ENCODE results near the gene GPC5. TPM values are rescaled to one million over a fixed set of nuclear protein-coding genes. Genes with fewer than 3 reads are reported as not detected.

Gene GPC5
- total RNA-seq, 3 donors from 2014 or later: 0.51 to 1.2 TPM; not detected in 1

GRCh38 chr13:92136449-92137155, 738.2 kb downstream of the GPC5 start:
- intact Hi-C loops (cut with DNase I, micrococcal nuclease): no loop called here

GRCh38 chr13:92137520-92137919, 739.1 kb downstream of the GPC5 start:
- TF ChIP-seq, protein P1, sequence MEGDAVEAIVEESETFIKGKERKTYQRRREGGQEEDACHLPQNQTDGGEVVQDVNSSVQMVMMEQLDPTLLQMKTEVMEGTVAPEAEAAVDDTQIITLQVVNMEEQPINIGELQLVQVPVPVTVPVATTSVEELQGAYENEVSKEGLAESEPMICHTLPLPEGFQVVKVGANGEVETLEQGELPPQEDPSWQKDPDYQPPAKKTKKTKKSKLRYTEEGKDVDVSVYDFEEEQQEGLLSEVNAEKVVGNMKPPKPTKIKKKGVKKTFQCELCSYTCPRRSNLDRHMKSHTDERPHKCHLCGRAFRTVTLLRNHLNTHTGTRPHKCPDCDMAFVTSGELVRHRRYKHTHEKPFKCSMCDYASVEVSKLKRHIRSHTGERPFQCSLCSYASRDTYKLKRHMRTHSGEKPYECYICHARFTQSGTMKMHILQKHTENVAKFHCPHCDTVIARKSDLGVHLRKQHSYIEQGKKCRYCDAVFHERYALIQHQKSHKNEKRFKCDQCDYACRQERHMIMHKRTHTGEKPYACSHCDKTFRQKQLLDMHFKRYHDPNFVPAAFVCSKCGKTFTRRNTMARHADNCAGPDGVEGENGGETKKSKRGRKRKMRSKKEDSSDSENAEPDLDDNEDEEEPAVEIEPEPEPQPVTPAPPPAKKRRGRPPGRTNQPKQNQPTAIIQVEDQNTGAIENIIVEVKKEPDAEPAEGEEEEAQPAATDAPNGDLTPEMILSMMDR (IDR thresholded peaks at IDR 0.05): no peak
- no peaks in the 10 kb centered on the region for H3K4me1 ChIP-seq (ENCODE audit: low read depth)
- H3K36me3 ChIP-seq (ENCODE audit: low read depth): no peaks in the 10 kb centered on the region
- intact Hi-C loops (cut with DNase I, micrococcal nuclease): no loop called here
- H3K4me3 ChIP-seq: no peak overlapping the region
- no peak for ATAC-seq
- H3K9me3 ChIP-seq: no peaks in the 10 kb centered on the region
- DNase-seq: no peak

More at GRCh38 chr13:92136449-92137155, 738.2 kb downstream of the GPC5 start:
- no peak overlapping the region for H3K4me3 ChIP-seq
- no peaks in the 10 kb centered on the region for H3K36me3 ChIP-seq (ENCODE audit: low read depth)
- DNase-seq (no peak), ATAC-seq (no peak)
- TF ChIP-seq, protein P1 (IDR thresholded peaks at IDR 0.05): no peak
- H3K4me1 ChIP-seq (ENCODE audit: low read depth): no peaks in the 10 kb centered on the region
- H3K9me3 ChIP-seq: no peaks in the 10 kb centered on the region

- no peaks in the 10 kb centered on the region for H3K9me3 ChIP-seq
- H3K4me3 ChIP-seq: no peak overlapping the region
- DNase-seq: no peak
- ATAC-seq: no peak
- intact Hi-C loops (cut with DNase I, micrococcal nuclease): no loop called here
- H3K36me3 ChIP-seq (ENCODE audit: low read depth): no peaks in the 10 kb centered on the region
- TF ChIP-seq, protein P1 (IDR thresholded peaks at IDR 0.05): no peak
- no peaks in the 10 kb centered on the region for H3K4me1 ChIP-seq (ENCODE audit: low read depth)
These were observed 745.3 kb downstream of the GPC5 start for GRCh38 chr13:92143766-92144165.

DNA sequence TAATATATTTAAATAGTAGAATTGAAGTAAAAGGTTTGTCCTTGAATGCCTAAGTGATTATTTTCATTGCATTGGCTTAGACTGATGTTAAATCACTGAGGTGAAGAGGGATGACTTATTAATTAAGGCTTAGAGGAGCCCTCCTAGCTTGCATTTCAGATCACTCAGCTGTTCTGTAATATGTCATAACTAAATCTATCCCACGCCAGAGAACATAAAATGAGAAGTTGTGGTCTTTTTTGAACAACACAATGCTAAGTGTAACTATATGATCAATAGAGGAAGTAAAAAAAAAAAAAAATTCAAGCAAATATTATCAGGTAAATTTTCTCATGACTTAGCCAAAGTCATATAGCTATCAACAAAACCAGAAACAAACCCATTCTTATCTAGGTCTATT, 752.2 kb downstream of the GPC5 start:
- Histone ChIP-seq H3K4me1 (ENCODE audit: low read depth) (no peaks in the 10 kb centered on the region), H3K4me3 (no peak overlapping the region), H3K36me3 (ENCODE audit: low read depth) (no peaks in the 10 kb centered on the region), H3K9me3 (no peaks in the 10 kb centered on the region)
- TF ChIP-seq, protein P1 (IDR thresholded peaks at IDR 0.05): no peak
- DNase-seq (no peak), ATAC-seq (no peak)
- intact Hi-C loops (cut with DNase I, micrococcal nuclease): no loop called here

DNA sequence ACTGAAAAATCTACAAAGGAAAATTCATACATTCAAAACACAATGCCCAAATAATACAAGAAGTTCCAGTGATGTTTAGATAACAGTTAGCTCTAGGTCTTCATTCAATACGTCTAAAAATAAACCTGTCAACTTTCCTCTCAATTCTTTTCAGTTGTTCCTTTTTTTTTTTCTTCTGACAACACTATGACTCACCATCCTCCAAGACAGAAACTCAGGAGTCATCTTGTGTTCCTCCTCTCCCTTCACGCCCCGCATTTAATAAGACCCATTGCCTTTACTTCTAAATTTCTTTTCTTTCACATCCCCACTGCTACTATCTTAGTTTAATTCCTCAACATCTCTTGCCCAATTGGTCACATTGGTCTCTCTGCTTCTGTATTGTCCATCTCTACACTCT, 759.9 kb downstream of the GPC5 start:
- TF ChIP-seq, protein P1 (IDR thresholded peaks at IDR 0.05): no peak
- intact Hi-C loops (cut with DNase I, micrococcal nuclease): no loop called here
- DNase-seq (no peak), ATAC-seq (no peak)
- Histone ChIP-seq H3K4me1 (ENCODE audit: low read depth) (no peaks in the 10 kb centered on the region), H3K9me3 (no peaks in the 10 kb centered on the region), H3K36me3 (ENCODE audit: low read depth) (no peaks in the 10 kb centered on the region), H3K4me3 (no peak overlapping the region)

All from mucosa of descending colon (tissue), 3 donors.